Stimulated activated CD4-positive, alpha-beta T cell treated with anti-CD3 and anti-CD28 coated beads, TNF-alpha, amount 100 ng/mL, for 48 hours (primary cell): ENCODE results near the gene FAM43B.

Source experiments
- DNase-seq, 3 donors: peaks; one replicate each; pipeline ENCODE4 v3.0.0-alpha.2; 2020; ENCODE audit warnings: low read depth in 3 of 3

Gene FAM43B

DNA sequence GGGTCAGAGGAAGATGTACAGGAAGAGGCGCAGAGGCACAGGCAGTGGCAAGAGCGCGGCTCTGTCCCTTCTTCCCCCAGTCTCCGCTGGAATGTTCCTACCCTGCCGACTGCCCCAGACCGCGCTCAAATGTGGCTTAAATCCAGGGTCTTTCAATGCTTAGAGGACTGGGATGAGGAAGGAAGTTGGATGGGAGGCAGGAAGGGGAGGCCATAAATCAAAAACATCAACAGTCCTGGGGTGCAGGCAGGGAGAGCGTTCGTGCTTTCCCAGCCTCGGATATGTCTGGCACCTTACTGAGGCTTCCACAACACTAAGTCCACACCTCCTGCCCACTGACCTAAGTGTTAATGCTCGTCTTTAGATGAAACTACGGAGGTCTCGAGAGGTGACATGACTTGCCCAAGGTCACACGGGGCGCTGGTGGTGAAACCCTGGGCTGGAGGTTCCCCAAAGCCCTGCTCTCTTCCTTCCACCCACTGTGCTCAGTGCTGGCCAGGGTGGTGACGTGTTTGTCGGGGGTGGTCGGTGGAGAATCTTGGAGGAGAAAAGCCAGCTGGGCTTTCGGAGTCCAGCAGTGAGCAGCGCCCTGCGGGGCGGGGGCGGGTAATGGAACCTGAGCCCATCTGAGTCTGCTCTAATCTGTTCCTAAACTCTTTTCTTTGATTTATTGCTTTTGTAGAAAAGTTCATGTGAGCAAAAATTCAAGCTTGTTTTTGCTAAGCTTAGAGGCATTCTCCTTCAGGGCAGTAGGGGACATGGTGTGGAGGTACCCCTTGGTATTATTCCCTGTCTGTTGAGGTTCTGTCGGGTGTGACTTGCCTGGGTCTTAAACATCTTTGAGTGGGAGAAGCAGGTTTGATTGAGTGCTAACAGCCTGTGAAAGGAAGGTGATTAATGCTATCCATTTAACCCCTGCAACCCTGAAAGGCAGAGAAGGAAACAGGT, 37.2 kb downstream of the FAM43B start:
- DNase-seq: no peak

DNA sequence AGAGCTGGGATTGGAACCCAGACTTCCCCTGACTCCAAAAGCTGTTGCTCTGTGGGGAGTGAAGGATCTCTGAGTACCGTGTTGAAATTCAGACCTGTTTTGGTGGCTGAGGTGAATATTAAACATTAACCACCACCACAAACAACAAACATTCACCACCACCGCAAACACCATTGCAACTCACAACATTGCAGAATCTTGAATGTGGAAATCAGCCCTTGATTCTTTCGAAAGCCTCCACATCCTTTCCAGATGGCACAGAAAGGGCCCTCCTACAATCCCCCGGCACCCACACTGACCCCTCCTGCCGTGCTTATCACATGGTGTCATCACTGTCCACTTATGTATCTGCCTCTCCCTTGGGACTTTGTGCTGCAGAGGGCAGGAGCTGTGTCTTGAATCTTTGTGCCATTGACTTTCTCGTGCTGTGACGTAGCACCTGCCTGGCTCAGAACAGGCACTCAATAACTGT, 38.0 kb downstream of the FAM43B start:
- DNase-seq: no peak

- DNase-seq: no peak
Observed at GRCh38 chr1:20593756-20594155, 41.4 kb downstream of the FAM43B start.

- no peak for DNase-seq
Observed at GRCh38 chr1:20594746-20595145, 42.4 kb downstream of the FAM43B start.

GRCh38 chr1:20596106-20596505, 43.7 kb downstream of the FAM43B start:
- no peak for DNase-seq

DNA sequence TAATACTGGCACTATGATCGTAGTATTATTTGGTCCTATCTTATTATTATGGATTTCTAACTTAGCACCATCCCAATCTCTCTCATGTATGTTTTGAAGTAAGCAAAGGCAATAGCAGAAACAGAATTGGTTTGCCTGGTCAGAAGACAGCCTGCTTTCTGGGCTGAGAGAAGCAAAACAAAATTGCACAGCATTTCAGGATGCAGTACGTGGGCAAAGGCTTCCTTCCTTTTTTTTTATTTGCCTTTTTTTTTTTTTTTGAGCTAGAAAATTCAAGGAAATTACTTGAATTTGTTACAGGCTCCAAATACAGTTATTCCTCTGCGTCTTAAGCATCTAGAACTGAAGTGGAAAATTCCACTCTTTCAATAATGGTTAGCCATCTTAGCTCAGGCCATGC, 45.3 kb downstream of the FAM43B start:
- DNase-seq: no peak

DNA sequence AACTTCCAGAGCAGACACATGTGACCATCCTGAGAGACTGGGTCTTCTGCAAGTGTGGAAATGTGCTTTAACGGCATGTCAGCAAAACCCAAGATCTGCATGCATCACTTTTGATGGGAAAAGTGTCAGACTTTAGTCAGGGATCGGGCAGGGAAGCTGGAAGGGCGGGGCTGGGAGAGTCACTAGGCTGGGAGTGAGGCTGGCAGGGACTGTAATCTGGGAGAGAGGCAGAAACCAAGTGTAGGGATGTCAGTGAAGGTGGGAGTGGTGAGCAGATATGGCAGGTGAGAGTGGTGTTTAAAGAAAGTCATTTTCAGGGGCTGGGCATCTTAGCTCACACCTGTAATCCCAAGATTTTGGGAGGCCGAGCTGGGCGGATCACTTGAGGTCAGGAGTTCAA, 47.8 kb downstream of the FAM43B start:
- no peak for DNase-seq

GRCh38 chr1:20601129-20601825, 48.9 kb downstream of the FAM43B start:
- no peak for DNase-seq

DNA sequence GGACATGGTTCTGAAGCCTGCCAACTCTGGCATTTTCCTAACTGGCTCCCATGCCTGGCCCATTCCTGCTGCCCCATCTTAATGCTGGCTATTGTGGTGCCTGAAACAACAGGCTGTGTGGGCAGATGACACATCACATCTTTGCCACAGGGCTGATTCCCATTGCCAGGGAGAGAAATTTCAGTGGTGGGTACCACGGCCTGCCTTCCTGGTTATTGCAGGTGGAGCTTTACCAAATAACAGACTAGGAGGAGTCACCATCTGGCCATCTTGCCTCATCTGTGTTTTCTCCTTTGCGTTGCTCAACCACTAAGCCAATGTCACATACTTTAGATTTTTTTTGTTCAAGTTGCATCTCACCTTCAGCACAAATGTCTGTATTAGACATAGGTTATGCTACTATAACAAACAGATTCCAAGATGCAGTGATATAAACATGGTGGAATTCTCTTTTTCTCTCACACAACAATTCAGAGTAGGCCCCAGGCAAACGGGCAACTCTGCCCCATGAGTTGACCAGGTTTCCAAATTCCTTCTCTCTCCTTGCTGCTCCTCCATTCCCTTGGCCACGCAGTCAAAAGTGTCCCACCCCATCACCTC, 50.6 kb downstream of the FAM43B start:
- DNase-seq: no peak

GRCh38 chr1:20603504-20604464, 51.4 kb downstream of the FAM43B start:
- DNase-seq: no peak
